ENCODE measurements around the gene LMNTD1. TPM values are rescaled to one million over a fixed set of nuclear protein-coding genes. Genes with fewer than 3 reads are reported as not detected.
A peak's percentile ranks its signal among the peaks of the same experiment; 100 is the strongest.
"Not testable (repeated sequence)": the region's sequence is repeated elsewhere in the genome, so short reads cannot be mapped to it uniquely, and the experiment has no call there.

LMNTD1 gene
- polyA plus RNA-seq, 3 donors, result not detected

GRCh38 chr12:25494926-25495325, 58.2 kb downstream of the LMNTD1 start:
- DNase-seq (ENCODE audit: low read depth in 3 of 3, low spot score in 2 of 3), result no peak

- DNase-seq (ENCODE audit: low read depth in 3 of 3, low spot score in 2 of 3), result no peak
Observed at GRCh38 chr12:25493682-25494081, 59.4 kb downstream of the LMNTD1 start.

- no peak for DNase-seq (ENCODE audit: low read depth in 3 of 3, low spot score in 2 of 3)
Observed at GRCh38 chr12:25491396-25492325, 61.4 kb downstream of the LMNTD1 start.

- not testable (repeated sequence) for DNase-seq (ENCODE audit: low read depth in 3 of 3, low spot score in 2 of 3)
Observed at GRCh38 chr12:25488956-25489870, 63.9 kb downstream of the LMNTD1 start.

GRCh38 chr12:25482625-25483024, 70.5 kb downstream of the LMNTD1 start:
- DNase-seq (ENCODE audit: low read depth in 3 of 3, low spot score in 2 of 3), result no peak

GRCh38 chr12:25480145-25480544, 72.9 kb downstream of the LMNTD1 start:
- no peak for DNase-seq (ENCODE audit: low read depth in 3 of 3, low spot score in 2 of 3)

GRCh38 chr12:25477217-25477616, 75.9 kb downstream of the LMNTD1 start:
- DNase-seq (ENCODE audit: low read depth in 3 of 3, low spot score in 2 of 3), result no peak

- DNase-seq (ENCODE audit: low read depth in 3 of 3, low spot score in 2 of 3), result no peak
Observed at GRCh38 chr12:25472453-25472852, 80.6 kb downstream of the LMNTD1 start.

GRCh38 chr12:25469861-25470260, 83.2 kb downstream of the LMNTD1 start:
- no peak for DNase-seq (ENCODE audit: low read depth in 3 of 3, low spot score in 2 of 3)

- no peak for DNase-seq (ENCODE audit: low read depth in 3 of 3, low spot score in 2 of 3)
Observed at GRCh38 chr12:25469368-25469767, 83.7 kb downstream of the LMNTD1 start.

GRCh38 chr12:25463521-25463920, 89.6 kb downstream of the LMNTD1 start:
- no peak for DNase-seq (ENCODE audit: low read depth in 3 of 3, low spot score in 2 of 3)

GRCh38 chr12:25463005-25463404, 90.1 kb downstream of the LMNTD1 start:
- no peak for DNase-seq (ENCODE audit: low read depth in 3 of 3, low spot score in 2 of 3)

GRCh38 chr12:25459541-25459951, 93.5 kb downstream of the LMNTD1 start:
- DNase-seq (ENCODE audit: low read depth in 3 of 3, low spot score in 2 of 3), result no peak

- DNase-seq (ENCODE audit: low read depth in 3 of 3, low spot score in 2 of 3), result no peak
Observed at GRCh38 chr12:25458047-25458552, 95.0 kb downstream of the LMNTD1 start.

- DNase-seq (ENCODE audit: low read depth in 3 of 3, low spot score in 2 of 3), result no peak
Observed at GRCh38 chr12:25456474-25456873, 96.6 kb downstream of the LMNTD1 start.

- no peak for DNase-seq (ENCODE audit: low read depth in 3 of 3, low spot score in 2 of 3)
Observed at GRCh38 chr12:25455696-25456095, 97.4 kb downstream of the LMNTD1 start.

- no peak for DNase-seq (ENCODE audit: low read depth in 3 of 3, low spot score in 2 of 3)
Observed at GRCh38 chr12:25449007-25449406, 104.1 kb downstream of the LMNTD1 start.

GRCh38 chr12:25447046-25447445, 106.0 kb downstream of the LMNTD1 start:
- DNase-seq (ENCODE audit: low read depth in 3 of 3, low spot score in 2 of 3), result no peak

GRCh38 chr12:25438638-25439037, 114.4 kb downstream of the LMNTD1 start:
- no peak for DNase-seq (ENCODE audit: low read depth in 3 of 3, low spot score in 2 of 3)

- DNase-seq (ENCODE audit: low read depth in 3 of 3, low spot score in 2 of 3), result peak; percentile 33 to 52 (median 47)
Observed at GRCh38 chr12:25436206-25437030, 116.7 kb downstream of the LMNTD1 start.

Data from right renal cortex interstitium (tissue), 3 donors.